Neural cell (in vitro differentiated cells): ENCODE data around the gene HNRNPUL1. TPM values are rescaled to one million over a fixed set of nuclear protein-coding genes. Genes with fewer than 3 reads are reported as not detected.

ENCODE experiments used
- H2AFZ ChIP-seq: fragments of 200-600, 300-800 bp; sonication (generic), shearing (Covaris generic); 2 replicates; pipeline ENCODE4 v1.6.0; 2014; ENCODE audit warnings: low read depth, mild to moderate bottlenecking, antibody characterized with exemption, low read length, moderate library complexity
- H3F3A ChIP-seq: fragments of 200-600 bp; shearing (Covaris generic); 2 replicates; pipeline ENCODE4 v1.6.1; 2016; ENCODE audit warnings: mild to moderate bottlenecking, moderate library complexity, mixed read lengths, antibody characterized with exemption, low read length; ENCODE audit not compliant: insufficient read depth, poor library complexity, severe bottlenecking
- H3K27ac ChIP-seq: fragments of 200-600, 300-800 bp; sonication (generic), shearing (Covaris generic); 2 replicates; pipeline ENCODE4 v1.5.1; 2014; ENCODE audit warnings: mild to moderate bottlenecking, low read length, moderate library complexity
- H3K27me3 ChIP-seq: fragments of 300-800, 200-600 bp; sonication (generic), shearing (Covaris generic); 2 replicates; pipeline ENCODE4 v1.6.0; 2014; ENCODE audit warnings: mild to moderate bottlenecking, low read depth, low read length, moderate library complexity; ENCODE audit not compliant: insufficient read depth
- H3K36me3 ChIP-seq: fragments of 300-800, 200-600 bp; sonication (generic), shearing (Covaris generic); 2 replicates; pipeline ENCODE4 v1.5.1; 2014; ENCODE audit warnings: mild to moderate bottlenecking, antibody characterized with exemption, low read length, moderate library complexity; ENCODE audit not compliant: insufficient read depth
- H3K4me2 ChIP-seq: fragments of 300-800, 200-600 bp; sonication (generic), shearing (Covaris generic); 2 replicates; pipeline ENCODE4 v1.6.0; 2014; ENCODE audit warnings: mild to moderate bottlenecking, low read length
- H3K4me3 ChIP-seq: fragments of 300-800, 200-600 bp; sonication (generic), shearing (Covaris generic); 2 replicates; pipeline ENCODE4 v1.5.1; 2014; ENCODE audit warnings: mild to moderate bottlenecking, low read length, moderate library complexity
- H3K79me2 ChIP-seq: fragments of 200-600 bp; shearing (Covaris generic); replicated peaks from 2 replicates; pipeline ENCODE4 v1.6.0; 2014; ENCODE audit warnings: mild to moderate bottlenecking, low read length, moderate library complexity; ENCODE audit not compliant: insufficient read depth
- H3K9ac ChIP-seq: fragments of 300-800, 200-600 bp; sonication (generic), shearing (Covaris generic); 2 replicates; pipeline ENCODE4 v1.6.1; 2016; ENCODE audit warnings: mild to moderate bottlenecking, low read length, mixed read lengths
- H3K9me2 ChIP-seq: fragments of 200-600 bp; shearing (Covaris generic); 2 replicates; pipeline ENCODE4 v1.6.1; 2016; ENCODE audit warnings: mild to moderate bottlenecking, low read length, mixed read lengths; ENCODE audit not compliant: insufficient read depth
- H3K9me3 ChIP-seq: fragments of 200-600, 300-800 bp; sonication (generic), shearing (Covaris generic); 2 replicates; pipeline ENCODE4 v1.6.1; 2016; ENCODE audit warnings: mild to moderate bottlenecking, mixed run types, low read length, moderate library complexity, mixed read lengths
- H4K20me1 ChIP-seq: fragments of 200-600 bp; shearing (Covaris generic); 2 replicates; pipeline ENCODE4 v1.6.1; 2016; ENCODE audit warnings: mild to moderate bottlenecking, mixed run types; ENCODE audit not compliant: insufficient read depth
- CTCF ChIP-seq: fragments of 450-650 bp; IDR thresholded peaks from 2 replicates; pipeline ENCODE4 v1.5.1; 2014; ENCODE audit warnings: antibody characterized with exemption, mild to moderate bottlenecking, moderate library complexity; ENCODE audit not compliant: poor library complexity, severe bottlenecking
- EP300 ChIP-seq: fragments of 450-650 bp; conservative IDR thresholded peaks from 2 replicates; pipeline ENCODE4 v1.6.1; 2014; ENCODE audit warnings: antibody characterized with exemption, mild to moderate bottlenecking, moderate library complexity; ENCODE audit not compliant: poor library complexity, severe bottlenecking
- EZH2 ChIP-seq: fragments of 200-600, 300-800 bp; shearing (Covaris generic), sonication (generic); IDR thresholded peaks from 2 replicates; pipeline ENCODE4 v1.6.1; 2014; ENCODE audit warnings: antibody characterized with exemption, low read length, borderline replicate concordance, mild to moderate bottlenecking; ENCODE audit not compliant: insufficient read depth, poor library complexity, severe bottlenecking
- MXI1 ChIP-seq: fragments of 450-650 bp; conservative IDR thresholded peaks from 2 replicates; pipeline ENCODE4 v1.6.1; 2014; ENCODE audit warnings: antibody characterized with exemption, mild to moderate bottlenecking; ENCODE audit not compliant: poor library complexity, severe bottlenecking
- POLR2AphosphoS5 ChIP-seq: IDR thresholded peaks from 2 replicates; pipeline ENCODE4 v1.6.1; 2012
- RAD21 ChIP-seq: fragments of 450-650 bp; conservative IDR thresholded peaks from 2 replicates; pipeline ENCODE4 v1.6.1; 2014; ENCODE audit warnings: antibody characterized with exemption, mild to moderate bottlenecking, moderate library complexity
- REST ChIP-seq: IDR thresholded peaks from 2 replicates; pipeline ENCODE4 v1.6.1; 2012; ENCODE audit warnings: borderline replicate concordance
- SMC3 ChIP-seq: fragments of 450-650 bp; conservative IDR thresholded peaks from 2 replicates; pipeline ENCODE4 v1.6.1; 2014; ENCODE audit warnings: antibody characterized with exemption, mild to moderate bottlenecking, moderate library complexity; ENCODE audit not compliant: poor library complexity
- TAF1 ChIP-seq: IDR thresholded peaks from 2 replicates; pipeline ENCODE4 v1.6.1; 2012; ENCODE audit warnings: low read depth
- polyA plus RNA-seq: library from polyadenylated mRNA; depleted of rRNA; stranded (reverse); fragments of >200 nt; gene quantifications from 2 replicates; pipeline ENCODE4 v1.2.3, GENCODE V29; 2014

The HNRNPUL1 gene
- polyA plus RNA-seq, 1 donor from 2014 or later: 34.6 TPM

DNA sequence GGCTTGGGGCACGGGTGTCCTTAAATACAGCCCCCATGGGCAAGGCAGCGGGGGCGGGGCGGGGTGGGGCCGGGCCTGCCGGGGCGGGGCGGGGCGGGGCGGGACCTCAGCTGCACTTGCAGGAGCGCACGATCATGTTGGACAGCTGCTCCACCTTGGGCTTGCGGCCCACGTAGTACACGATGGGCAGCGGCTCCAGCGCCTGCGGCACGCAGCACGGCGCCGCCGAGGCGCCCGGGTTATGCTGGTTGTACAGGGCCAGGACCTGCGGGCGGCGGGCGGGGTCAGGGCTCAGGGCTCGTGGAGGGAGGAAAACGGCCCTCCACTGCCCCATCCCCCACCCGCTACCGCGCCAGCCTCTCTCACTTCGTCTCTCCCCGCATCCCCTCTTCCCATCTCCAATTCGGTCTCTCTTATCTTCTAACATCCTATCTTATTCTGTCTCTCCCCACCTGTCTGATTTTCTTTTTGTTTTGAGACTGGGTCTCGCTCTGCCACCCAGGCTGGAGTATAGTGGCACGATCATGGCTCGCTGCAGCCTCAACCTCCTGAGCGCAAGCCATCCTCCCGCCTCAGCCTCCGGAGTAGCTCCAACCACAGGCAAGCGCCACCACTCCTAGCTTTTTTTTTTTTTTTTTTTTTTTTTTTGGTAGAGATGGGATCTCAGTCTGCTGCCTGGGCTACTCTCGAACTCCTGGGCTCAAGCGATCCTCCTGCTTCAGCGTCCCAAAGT, 66.9 kb downstream of the HNRNPUL1 start:
- Histone ChIP-seq H3K9ac (no peak overlapping the region), H3K9me2 (no peaks in the 10 kb centered on the region), H4K20me1 (no peaks in the 10 kb centered on the region), H3K36me3 (no peaks in the 10 kb centered on the region), H3F3A (no peaks in the 10 kb centered on the region), H3K27me3 (no peaks in the 10 kb centered on the region), H3K4me3 (no peak overlapping the region), H3K9me3 (no peaks in the 10 kb centered on the region), H3K4me2 (no peak overlapping the region), H2AFZ (no peak overlapping the region), H3K27ac (no peak overlapping the region), H3K79me2 (no peaks in the 10 kb centered on the region)
- TF ChIP-seq EZH2: no peak
- no peak for TF ChIP-seq CTCF
- no peak for TF ChIP-seq POLR2AphosphoS5
- TF ChIP-seq TAF1: no peak
- no peak for TF ChIP-seq EP300
- TF ChIP-seq RAD21: no peak
- no peak for TF ChIP-seq MXI1
- TF ChIP-seq REST: no peak
- TF ChIP-seq SMC3: no peak

DNA sequence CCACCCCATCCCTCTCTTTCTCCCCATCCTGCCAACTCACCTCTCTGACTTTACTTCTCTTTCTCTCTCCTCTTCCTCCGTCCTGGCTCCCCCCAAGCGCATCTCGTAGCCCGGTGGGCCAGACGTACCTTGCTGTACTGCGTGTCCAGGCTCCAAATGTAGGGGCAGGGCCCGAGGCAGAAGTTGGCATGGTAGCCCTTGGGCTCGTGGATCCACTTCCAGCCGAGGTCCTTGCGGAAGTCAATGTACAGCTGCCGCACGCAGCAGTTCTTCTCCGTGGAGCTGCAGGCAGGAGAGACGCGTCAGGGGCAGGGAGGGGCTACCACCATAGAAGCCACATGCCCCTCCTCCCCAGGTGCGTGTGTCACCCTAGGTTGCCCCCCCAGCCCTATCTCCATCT, 67.8 kb downstream of the HNRNPUL1 start:
- H3K4me3 ChIP-seq: no peak overlapping the region
- no peaks in the 10 kb centered on the region for H3K9me2 ChIP-seq
- no peaks in the 10 kb centered on the region for H3K36me3 ChIP-seq
- no peak overlapping the region for H3K4me2 ChIP-seq
- H3F3A ChIP-seq: no peaks in the 10 kb centered on the region
- H3K79me2 ChIP-seq: no peaks in the 10 kb centered on the region
- no peaks in the 10 kb centered on the region for H4K20me1 ChIP-seq
- H3K9ac ChIP-seq: no peak overlapping the region
- TF ChIP-seq EZH2: no peak
- no peak for TF ChIP-seq MXI1
- no peak for TF ChIP-seq POLR2AphosphoS5
- TF ChIP-seq CTCF: no peak
- no peak for TF ChIP-seq EP300
- TF ChIP-seq SMC3: no peak
- no peak for TF ChIP-seq TAF1
- TF ChIP-seq RAD21: no peak
- no peak for TF ChIP-seq REST
- no peaks in the 10 kb centered on the region for H3K9me3 ChIP-seq
- no peak overlapping the region for H2AFZ ChIP-seq
- H3K27ac ChIP-seq: no peak overlapping the region
- no peaks in the 10 kb centered on the region for H3K27me3 ChIP-seq
